Activated CD4-positive, alpha-beta T cell treated with anti-CD3 and anti-CD28 coated beads, Interleukin-2, amount 50 U/mL, for 24 hours (primary cell): Measurements from ENCODE around the gene PDK1.
"Not testable (repeated sequence)": the region's sequence is repeated elsewhere in the genome, so short reads cannot be mapped to it uniquely, and the experiment has no call there.

Experiments used
- DNase-seq, 2 donors: peaks; one replicate each; pipeline ENCODE4 v3.0.0-alpha.2; 2020; ENCODE audit warnings: low read depth in 1 of 2, low spot score in 1 of 2

Gene PDK1

DNA sequence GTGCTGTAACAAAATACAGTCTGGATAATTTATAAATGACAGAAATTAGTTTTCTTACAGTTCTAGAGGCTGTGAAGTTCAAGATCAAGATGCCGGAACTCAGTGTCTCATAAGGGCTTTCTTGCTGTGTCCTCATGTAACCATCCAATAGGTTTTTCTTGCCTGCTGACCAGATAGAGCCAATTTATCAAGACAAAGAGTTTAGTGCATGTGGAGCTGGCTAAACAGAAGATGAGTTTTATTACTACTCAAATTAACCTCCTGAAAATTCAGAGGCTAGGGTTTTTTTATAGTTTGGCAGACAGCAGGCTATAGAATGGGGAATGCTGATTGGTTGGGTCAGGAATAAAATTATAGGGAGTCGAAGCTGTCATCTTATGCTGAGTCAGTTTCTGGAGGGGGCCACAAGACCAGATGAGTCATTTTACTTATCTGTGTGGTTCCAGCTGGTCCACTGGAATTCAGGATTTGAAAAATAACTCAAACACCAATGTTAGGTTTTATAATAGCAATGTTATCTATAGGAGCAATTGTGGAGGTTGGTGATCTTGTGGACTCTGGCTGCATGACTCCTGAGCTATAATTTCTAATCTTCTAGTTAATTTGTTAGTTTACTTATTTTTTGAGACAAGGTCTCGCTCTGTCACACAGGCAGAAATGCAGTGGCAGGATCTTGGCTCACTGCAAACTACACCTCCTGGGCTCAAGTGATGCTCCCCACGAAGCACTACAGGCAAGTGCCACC, 3.2 kb upstream of the PDK1 start:
- no peak for DNase-seq

DNA sequence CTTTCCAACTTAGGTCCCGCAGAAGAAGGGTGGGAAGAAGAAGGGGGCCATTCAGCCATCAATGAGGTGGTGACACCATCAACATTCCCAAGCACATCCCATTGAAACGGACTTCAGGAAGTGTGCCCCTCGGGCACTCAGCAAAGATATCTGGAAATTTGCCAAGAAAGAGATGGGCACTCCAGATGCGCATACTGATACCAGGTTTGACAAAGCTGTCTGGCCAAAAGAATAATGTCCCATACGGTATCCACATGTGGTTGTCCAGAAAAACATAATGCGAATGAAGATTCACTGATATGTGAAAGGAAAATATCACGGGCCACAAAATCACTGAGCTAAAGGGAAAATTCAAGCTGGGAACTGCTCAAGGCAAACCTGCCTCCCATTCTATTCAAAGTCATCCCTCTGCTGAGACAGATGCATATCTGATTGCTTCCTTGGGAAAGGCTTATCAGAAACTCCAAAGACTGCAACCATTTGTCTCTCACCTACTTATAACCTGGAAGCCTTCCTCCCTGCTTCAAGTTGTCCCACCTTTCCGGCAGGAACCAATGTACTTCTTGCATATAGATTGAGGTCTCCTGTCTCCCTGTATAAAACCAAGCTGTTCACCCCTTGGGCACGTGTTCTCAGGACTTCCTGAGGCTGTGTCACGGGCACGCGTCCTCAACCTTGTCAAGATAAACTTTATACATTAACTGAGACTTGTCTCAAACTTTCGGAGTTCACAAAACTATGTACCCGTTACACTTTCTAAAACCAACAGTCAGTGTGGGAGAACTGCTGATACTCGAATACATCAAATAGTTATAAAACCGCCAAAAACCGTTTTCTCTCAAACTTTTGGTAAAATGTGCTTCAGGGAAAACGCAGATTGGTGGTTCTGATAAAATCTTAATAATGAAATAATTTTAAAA, 1.3 kb upstream of the PDK1 start:
- no peak for DNase-seq

GRCh38 chr2:172555272-172555521, 693 bp upstream of the PDK1 start:
- DNase-seq, result no peak

DNA sequence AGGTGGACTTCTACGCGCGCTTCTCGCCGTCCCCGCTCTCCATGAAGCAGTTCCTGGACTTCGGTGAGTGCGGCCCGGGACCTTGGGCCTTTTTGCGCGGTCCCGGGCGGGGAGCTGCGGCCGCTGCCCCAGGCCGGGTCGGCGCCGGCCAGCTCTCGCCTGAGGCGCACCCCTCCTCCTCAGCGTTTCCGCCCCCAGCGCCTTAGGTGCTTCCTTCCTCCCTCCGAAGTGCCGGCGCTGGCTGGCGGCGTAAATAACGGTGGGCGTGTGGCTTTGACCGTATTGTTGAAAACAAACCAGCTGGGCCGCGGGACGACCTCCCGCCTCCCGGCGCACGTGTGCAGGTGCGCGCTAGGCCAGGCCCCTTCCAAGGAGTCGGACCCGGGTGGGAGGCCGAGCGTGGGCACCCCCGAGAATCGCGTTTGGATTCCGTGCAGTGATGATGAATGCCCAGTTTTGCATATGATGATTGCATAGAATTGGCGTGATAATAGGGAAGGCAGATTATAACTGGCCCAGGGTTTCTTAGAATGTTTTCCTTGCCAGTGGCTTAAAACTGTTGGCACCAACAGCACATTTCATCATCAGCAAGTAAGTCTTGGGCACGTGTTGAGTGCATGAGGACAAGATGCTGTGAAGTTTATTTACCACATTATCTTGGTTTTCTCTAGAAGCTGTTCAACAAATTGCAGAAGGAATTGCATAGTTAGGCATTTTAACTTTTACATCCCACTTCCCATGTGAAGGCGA, 569 bp downstream of the PDK1 start:
- DNase-seq, result peak; percentile 30 to 46

DNA sequence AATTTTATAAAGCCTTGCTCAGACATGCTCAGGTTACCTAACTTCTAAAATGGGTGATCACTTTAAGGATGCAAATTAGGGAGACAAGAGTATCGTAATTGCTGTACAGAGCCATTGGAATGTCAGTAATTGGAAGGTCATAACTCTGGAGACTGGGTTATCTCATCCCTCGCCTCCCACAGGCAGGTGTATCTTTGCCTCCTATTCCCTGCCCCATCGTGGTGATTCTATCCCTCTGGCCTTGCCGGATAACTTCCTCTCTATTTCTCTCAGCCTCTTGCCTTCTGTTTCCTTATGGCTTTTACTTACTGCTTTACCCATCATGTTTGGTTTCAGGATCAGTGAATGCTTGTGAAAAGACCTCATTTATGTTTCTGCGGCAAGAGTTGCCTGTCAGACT, 2.5 kb downstream of the PDK1 start:
- DNase-seq, result no peak

DNA sequence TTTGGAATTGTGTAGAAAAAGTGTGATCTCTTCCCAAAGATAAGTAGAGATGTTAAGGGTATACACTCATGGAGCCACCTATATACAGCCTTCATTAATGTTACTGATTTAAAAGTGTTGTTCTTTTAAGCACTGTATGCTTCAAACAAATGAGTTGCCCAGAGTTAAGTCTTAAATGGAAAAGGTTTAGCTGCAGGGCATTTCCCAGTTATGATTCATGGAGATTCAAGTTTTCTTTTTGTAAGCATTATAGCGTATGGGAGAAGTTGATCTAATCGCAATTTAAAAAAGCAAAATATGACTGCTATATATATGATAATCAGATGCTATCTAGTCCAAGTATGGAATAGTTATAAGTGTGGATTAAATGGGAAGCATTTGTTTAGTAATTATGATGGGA, 4.8 kb downstream of the PDK1 start:
- no peak for DNase-seq

- no peak for DNase-seq
These were observed 5.4 kb downstream of the PDK1 start for GRCh38 chr2:172561270-172561669.

GRCh38 chr2:172562298-172562697, 6.4 kb downstream of the PDK1 start:
- DNase-seq, result no peak

GRCh38 chr2:172564376-172564775, 8.5 kb downstream of the PDK1 start:
- DNase-seq, result no peak

- no peak for DNase-seq
These were observed 15.4 kb downstream of the PDK1 start for GRCh38 chr2:172571245-172571644.

DNA sequence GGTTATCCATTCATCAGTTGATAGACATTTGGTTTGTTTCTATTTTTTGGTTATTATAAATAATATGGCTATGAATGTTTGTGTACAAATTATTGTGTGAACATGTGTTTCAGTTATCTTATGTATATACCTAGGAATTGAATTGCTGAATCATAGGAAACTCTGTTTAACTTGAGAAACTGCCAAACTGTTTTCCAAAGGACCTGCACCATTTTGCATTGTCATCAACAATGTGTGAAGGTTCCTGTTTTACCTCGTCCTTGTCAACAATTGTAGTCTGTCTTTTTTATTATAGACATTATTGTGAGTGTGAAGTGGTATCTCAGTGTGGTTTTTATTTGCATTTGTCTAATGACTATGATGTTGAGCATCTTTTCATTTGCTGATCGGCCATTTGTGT, 17.1 kb downstream of the PDK1 start:
- no peak for DNase-seq

- no peak for DNase-seq
These were observed 19.1 kb downstream of the PDK1 start for GRCh38 chr2:172574965-172575364.

DNA sequence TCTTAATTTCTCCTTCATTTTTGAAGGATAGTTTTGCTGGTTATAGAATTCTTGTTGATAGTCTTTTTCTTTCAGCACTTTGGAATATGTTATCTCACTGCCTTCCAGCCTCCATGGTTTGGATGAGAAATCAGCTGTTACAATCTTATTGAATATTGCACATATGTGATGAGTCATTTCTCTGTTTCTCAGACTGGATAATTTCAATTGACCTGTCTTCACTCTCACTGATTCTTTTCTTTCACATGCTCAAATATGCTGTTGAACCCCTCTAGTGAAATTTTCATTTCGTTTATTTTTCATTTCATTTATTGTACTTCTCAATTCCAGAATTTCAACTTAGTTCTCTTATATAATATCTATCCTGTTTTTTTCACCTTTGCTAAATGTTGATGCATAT, 22.2 kb downstream of the PDK1 start:
- no peak for DNase-seq

DNA sequence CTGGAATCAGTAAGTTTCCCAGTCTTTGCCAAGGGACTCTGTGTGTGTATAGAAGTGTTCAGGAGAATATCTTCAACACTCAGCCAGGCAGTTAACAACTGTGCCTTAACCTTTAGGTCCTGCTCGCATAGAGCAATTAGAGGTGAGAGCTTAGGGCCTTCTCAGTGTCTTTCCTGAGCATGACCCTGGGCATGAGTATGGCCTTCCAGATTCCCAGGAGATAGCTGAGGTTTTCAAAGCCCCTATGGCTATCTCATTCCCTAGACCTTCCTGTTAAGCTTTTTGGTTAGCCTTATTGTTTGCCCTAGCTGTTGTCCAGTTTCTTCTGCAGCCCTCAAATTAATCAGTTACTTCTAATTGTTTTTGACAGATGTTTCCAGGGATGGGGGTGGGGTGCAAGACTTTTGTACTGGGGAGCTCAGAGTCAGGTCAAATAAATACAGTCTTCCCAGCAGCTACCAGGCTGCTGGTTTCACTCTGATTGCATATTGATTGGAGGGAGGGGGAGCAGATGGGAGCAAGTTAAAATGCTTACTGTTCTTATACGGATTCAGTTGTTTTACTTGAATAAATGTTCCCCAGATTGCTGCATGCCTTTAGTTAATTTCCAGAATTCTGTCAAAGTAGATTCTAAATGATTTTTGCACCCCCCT, 23.1 kb downstream of the PDK1 start:
- DNase-seq, result no peak

GRCh38 chr2:172580544-172580943, 24.7 kb downstream of the PDK1 start:
- DNase-seq, result no peak

GRCh38 chr2:172582656-172583055, 26.8 kb downstream of the PDK1 start:
- no peak for DNase-seq

DNA sequence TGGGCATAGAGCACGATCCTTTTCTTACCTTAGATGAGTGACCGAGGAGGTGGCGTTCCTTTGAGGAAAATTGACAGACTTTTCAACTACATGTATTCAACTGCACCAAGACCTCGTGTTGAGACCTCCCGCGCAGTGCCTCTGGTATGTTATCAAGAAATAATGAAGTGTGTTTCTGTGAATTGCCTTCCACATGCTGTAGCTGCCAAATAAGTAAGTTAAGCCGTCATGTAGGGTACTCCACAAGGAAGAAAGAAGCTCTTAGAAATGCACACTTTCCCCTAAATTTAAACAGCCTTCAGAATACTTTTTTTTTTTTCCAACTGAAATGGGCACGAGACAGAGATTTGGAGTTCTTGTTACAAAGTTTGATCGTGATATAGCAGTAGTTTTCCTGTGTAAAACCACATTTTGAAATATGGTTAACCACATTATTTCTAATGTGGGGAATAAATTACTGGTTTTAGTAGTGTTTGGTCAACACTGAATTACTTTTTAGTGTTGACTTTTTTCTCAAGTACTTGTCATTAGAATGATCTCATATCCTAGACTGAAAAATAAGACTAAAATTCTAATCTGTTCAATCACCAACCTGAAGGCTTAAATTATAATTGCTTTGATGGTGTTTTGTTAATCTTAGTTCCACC, 30.5 kb downstream of the PDK1 start:
- DNase-seq, result no peak

GRCh38 chr2:172587231-172587630, 31.3 kb downstream of the PDK1 start:
- DNase-seq, result not testable (repeated sequence)

GRCh38 chr2:172588931-172589330, 33.0 kb downstream of the PDK1 start:
- no peak for DNase-seq

- not testable (repeated sequence) for DNase-seq
These were observed 35.5 kb downstream of the PDK1 start for GRCh38 chr2:172591386-172591785.

GRCh38 chr2:172592190-172592589, 36.3 kb downstream of the PDK1 start:
- DNase-seq, result not testable (repeated sequence)
